LoVo (cell line): ENCODE data around the gene HOXA3.

Experiments used
- DNase-seq: peaks from one replicate; pipeline ENCODE4 v3.0.0-alpha.2; 2016; ENCODE audit warnings: low spot score

HOXA3 gene

GRCh38 chr7:27151931-27152815 lies at the start of gene HOXA3:
Gene HOXA3 (minus strand): TSS chr7:27152583. CDS start chr7:27110640, 41,943 bp downstream.
- DNase-seq, result peak; percentile 94

- no peak for DNase-seq
These were observed 49.2 kb upstream of the HOXA3 start for GRCh38 chr7:27201580-27202017.

GRCh38 chr7:27200761-27201579 lies 48.6 kb upstream of the HOXA3 start:
- DNase-seq, result peak; percentile 49

- peak; percentile 96 for DNase-seq
These were observed 47.7 kb upstream of the HOXA3 start, which contains the start of gene HOXA13 for GRCh38 chr7:27199849-27200760. Gene HOXA13 (minus strand): TSS chr7:27200091. CDS start chr7:27200077, 14 bp downstream.

GRCh38 chr7:27198871-27199801 lies 46.8 kb upstream of the HOXA3 start:
- peak; percentile 30 for DNase-seq

GRCh38 chr7:27198138-27198841 lies 45.9 kb upstream of the HOXA3 start:
- peak; percentile 39 for DNase-seq

GRCh38 chr7:27197137-27198042 lies 45.0 kb upstream of the HOXA3 start:
- DNase-seq, result peak; percentile 47

GRCh38 chr7:27196287-27196767 lies 43.9 kb upstream of the HOXA3 start:
- DNase-seq, result peak; percentile 94

GRCh38 chr7:27194686-27195379 lies 42.5 kb upstream of the HOXA3 start:
- DNase-seq, result peak; percentile 34

GRCh38 chr7:27194002-27194352 lies 41.6 kb upstream of the HOXA3 start:
- no peak for DNase-seq

- DNase-seq, result no peak
These were observed 41.1 kb upstream of the HOXA3 start for GRCh38 chr7:27193335-27194001.

- DNase-seq, result no peak
These were observed 40.4 kb upstream of the HOXA3 start for GRCh38 chr7:27192546-27193334.

- DNase-seq, result no peak
These were observed 39.6 kb upstream of the HOXA3 start for GRCh38 chr7:27191833-27192545.

- DNase-seq, result no peak
These were observed 38.9 kb upstream of the HOXA3 start for GRCh38 chr7:27191161-27191731.

- no peak for DNase-seq
These were observed 37.8 kb upstream of the HOXA3 start for GRCh38 chr7:27189997-27190748.
